Activated naive CD4-positive, alpha-beta T cell treated with anti-CD3 and anti-CD28 coated beads, Interleukin-2, amount 50 U/mL, for 24 hours (primary cell): ENCODE data around the gene SHISA5.

Experiments used
- H3K27ac Mint-ChIP-seq: one replicate; pipeline ENCODE4 v1.8.0; 2021; ENCODE audit warnings: mild to moderate bottlenecking, mixed read lengths
- H3K27me3 Mint-ChIP-seq: one replicate; pipeline ENCODE4 v1.8.0; 2021; ENCODE audit warnings: mixed read lengths
- H3K36me3 Mint-ChIP-seq: one replicate; pipeline ENCODE4 v1.8.0; 2021; ENCODE audit warnings: mixed read lengths
- H3K4me1 Mint-ChIP-seq: one replicate; pipeline ENCODE4 v1.8.0; 2021; ENCODE audit warnings: mixed read lengths
- H3K4me3 Mint-ChIP-seq: one replicate; pipeline ENCODE4 v1.8.0; 2021; ENCODE audit warnings: mild to moderate bottlenecking, mixed read lengths
- H3K9me3 Mint-ChIP-seq: one replicate; pipeline ENCODE4 v1.8.0; 2021; ENCODE audit warnings: mixed read lengths

The SHISA5 gene

DNA sequence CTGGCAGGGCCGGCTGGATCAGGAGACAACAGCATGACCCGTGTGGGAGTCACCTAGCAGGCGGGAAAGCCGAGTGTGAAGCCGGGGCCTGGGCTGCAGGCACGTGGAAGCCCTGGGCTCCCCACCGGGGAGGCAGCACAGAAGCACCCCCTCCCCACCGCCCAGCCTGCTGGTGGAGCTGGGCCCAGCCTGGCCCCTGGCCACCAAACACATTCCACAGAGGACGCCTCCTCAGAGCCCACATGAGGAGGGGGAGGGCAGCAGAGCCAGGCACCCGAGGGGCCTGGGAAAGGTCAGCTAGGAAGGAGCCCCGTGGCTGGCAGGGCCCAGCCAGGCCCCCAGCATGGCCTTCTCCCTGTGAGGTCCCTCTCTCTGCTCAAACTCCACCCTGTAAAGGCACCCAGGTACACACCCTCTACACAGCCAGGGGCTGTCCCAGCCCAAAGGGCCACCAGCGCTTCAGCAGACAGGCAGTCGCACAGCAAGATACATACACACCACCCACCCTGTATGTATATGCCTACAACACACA is 78.6 kb downstream of the SHISA5 start:
- Mint-ChIP-seq H3K27me3 (no peaks in the 10 kb centered on the region), H3K9me3 (no peaks in the 10 kb centered on the region), H3K27ac (no peak overlapping the region), H3K36me3 (no peaks in the 10 kb centered on the region), H3K4me1 (no peaks in the 10 kb centered on the region), H3K4me3 (no peak overlapping the region)

DNA sequence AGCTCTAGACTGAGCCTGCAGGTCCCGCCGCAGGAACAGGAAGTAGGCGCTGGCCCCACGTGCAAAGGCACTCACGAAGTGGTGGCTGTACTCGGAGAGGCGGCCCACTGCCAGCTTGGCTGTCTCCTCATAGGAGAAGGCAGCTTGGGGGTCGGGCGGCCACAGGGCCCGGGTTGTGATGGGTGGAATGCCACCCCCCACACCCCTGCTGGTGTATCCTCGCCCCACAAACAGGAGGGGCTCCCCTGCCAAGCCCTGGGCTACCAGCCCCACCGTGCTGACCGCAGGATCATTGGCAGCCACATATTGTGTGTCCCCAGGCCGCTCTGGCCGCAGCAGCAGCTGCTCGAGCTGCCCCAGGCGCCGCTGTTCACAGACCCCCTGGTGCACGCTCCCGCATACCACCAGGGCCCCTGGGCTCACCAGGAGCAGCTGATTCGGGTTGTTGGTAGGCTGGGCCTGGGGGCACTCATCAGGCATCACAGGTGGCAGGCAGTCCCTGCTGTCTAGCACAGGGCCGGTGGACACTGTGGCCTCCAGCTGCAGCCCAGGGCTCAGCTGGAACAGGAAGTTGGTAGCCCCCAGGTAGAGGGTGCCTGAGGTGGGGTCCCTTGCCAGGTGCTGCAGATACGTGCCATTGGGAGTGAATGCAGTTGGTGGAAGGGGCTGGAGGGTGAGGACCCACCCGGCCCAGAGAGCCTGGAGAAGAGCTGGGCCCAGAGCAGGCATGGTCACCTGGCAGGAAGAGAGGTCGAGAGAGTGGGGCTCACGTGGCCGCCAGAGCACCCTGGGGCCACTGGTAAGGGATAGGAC is 79.9 kb downstream of the SHISA5 start:
- Mint-ChIP-seq H3K36me3 (no peaks in the 10 kb centered on the region), H3K4me1 (no peaks in the 10 kb centered on the region), H3K9me3 (no peaks in the 10 kb centered on the region), H3K4me3 (no peak overlapping the region), H3K27me3 (no peaks in the 10 kb centered on the region), H3K27ac (no peak overlapping the region)

DNA sequence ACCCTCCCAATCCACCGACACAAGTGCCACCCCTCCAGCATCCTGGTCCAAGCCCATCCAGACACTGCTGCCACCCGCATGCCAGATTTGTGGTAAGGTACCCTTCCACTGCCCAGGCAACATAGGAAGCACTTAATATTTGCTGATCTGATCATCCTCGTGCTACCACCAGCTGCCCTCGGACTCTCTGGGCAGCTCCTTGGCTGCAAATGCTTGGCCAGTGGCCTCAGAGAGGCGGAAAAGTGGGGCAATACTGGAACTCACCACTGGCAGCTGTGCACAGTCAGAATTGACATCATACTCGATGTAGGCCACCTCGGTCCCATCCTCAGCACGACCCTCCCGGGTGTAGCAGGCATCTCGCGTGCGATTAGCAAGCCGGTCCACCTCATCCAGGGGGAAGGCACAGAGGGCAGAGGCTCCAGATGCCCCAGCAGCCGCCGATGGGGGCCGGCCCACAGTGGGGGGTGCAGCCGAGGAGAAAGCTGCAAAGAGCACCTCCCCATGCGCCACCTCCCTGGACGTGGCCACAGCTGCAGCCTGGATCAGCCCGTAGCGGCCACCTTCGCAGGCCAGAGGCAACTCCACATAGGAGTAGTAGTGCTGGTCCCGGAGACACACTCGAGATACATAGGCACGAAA is 80.6 kb downstream of the SHISA5 start:
- Mint-ChIP-seq H3K27ac (no peak overlapping the region), H3K36me3 (no peaks in the 10 kb centered on the region)

DNA sequence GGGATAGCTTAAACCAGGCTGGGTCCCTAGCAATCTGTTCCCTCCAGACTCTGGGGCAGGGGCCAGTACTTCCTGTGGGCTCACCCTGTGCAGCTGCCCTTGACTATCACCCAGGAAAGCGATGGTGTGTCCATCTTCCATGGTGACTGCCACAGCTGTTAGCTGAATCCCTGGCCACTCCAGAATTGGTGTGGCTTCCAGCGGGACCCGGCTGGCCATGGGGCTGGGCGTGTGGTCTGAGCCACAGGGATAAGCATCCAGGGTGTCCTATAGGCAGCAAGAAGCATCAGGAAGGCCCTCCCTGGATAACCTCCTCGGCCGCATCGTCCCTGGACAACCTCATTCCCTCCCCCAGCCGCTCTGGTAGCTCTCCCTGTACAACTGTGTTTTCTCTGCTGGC is 81.3 kb downstream of the SHISA5 start:
- H3K27ac Mint-ChIP-seq, result no peak overlapping the region
- H3K4me3 Mint-ChIP-seq, result no peak overlapping the region
- no peaks in the 10 kb centered on the region for H3K36me3 Mint-ChIP-seq
- no peaks in the 10 kb centered on the region for H3K4me1 Mint-ChIP-seq
- no peaks in the 10 kb centered on the region for H3K9me3 Mint-ChIP-seq
- H3K27me3 Mint-ChIP-seq, result no peaks in the 10 kb centered on the region

More for the DNA sequence above, 80.6 kb downstream of the SHISA5 start:
- Mint-ChIP-seq H3K4me1 (no peaks in the 10 kb centered on the region), H3K9me3 (no peaks in the 10 kb centered on the region), H3K4me3 (no peak overlapping the region), H3K27me3 (no peaks in the 10 kb centered on the region)

DNA sequence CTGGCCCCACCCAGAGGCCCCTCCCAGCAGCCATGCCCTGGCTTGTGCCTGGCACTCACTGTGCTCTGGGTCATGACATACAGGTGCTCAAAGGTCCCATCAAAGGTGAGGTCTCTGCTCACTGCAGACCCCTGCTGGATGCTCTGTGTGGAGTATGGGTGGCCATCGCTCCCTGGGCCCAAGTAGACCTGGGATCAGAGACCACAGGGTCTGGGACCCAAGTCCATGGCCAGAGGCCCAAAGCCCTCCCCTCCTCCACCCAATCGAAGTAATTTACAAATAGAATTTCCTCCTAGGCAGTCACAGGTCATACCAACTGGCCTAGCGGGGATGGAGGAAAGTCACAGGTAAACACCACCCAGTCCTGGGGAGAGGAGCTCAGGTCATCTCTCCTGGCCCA is 81.7 kb downstream of the SHISA5 start:
- H3K27ac Mint-ChIP-seq, result no peak overlapping the region
- no peak overlapping the region for H3K4me3 Mint-ChIP-seq
- H3K27me3 Mint-ChIP-seq, result no peaks in the 10 kb centered on the region

DNA sequence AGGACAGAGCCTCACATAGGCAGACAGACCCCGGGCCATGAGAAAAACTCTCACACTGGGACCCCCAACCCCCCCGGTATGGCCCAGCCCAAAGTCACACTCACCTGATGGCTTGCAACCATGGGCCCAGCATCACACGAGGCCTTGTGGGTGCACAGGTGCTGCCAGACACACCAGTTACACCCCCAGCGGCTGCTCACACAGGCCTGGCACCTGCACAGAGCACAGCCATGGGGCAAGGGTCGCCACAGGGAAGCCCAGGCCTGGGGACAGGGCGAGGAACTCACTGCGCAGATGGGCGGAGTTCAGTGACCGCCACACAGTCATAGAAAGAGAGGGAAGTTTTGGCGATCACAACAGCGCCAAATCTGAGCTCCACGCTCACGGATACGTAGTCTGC is 83.4 kb downstream of the SHISA5 start:
- no peak overlapping the region for H3K4me3 Mint-ChIP-seq
- no peaks in the 10 kb centered on the region for H3K9me3 Mint-ChIP-seq
- H3K4me1 Mint-ChIP-seq, result no peaks in the 10 kb centered on the region
- H3K27ac Mint-ChIP-seq, result no peak overlapping the region
- no peaks in the 10 kb centered on the region for H3K36me3 Mint-ChIP-seq
- no peaks in the 10 kb centered on the region for H3K27me3 Mint-ChIP-seq

More for the DNA sequence above, 81.7 kb downstream of the SHISA5 start:
- H3K4me1 Mint-ChIP-seq, result no peaks in the 10 kb centered on the region
- no peaks in the 10 kb centered on the region for H3K36me3 Mint-ChIP-seq
- no peaks in the 10 kb centered on the region for H3K9me3 Mint-ChIP-seq

DNA sequence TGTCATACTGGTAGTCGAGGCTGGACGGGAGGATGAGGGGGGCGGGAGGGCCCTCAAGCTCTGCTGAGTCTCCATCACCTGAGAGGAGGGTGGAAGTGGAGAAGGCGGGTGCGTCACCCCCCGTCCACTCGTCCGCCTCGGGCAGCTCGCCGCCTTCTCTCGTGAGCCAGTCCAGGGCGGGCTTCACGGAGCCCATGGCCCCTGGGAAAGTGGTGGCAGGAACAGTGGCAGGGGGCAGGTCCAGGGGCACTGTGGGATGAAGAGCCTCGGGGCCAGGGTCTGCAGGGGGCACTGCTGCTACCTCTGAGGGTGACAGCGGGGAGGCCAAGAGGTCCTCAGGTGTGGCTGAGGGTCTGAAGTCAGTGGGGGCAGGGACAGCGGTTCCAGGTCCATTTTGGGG is 84.4 kb downstream of the SHISA5 start:
- no peaks in the 10 kb centered on the region for H3K9me3 Mint-ChIP-seq
- no peak overlapping the region for H3K4me3 Mint-ChIP-seq
- H3K27me3 Mint-ChIP-seq, result no peaks in the 10 kb centered on the region
- H3K36me3 Mint-ChIP-seq, result no peaks in the 10 kb centered on the region
- no peak overlapping the region for H3K27ac Mint-ChIP-seq
- no peaks in the 10 kb centered on the region for H3K4me1 Mint-ChIP-seq

DNA sequence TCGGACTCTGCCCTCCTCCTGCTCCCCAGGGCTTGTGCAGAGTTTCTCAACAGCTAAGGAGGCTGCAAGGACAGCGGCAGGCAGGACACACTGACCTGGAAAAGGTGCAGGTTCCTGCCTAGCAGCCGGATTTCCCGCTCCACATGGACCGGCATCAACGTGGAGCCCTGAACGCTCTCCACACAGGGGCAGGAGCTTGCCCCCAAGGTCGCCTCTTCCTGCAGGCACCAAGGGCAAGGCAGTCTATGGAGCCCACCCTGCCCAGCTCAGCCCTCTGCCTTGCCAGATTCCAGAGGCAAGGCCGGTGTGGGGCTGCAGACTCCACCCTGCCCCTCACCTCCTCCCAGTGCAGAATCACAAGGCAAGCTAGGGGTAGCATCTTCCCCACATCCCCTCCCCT is 84.8 kb downstream of the SHISA5 start:
- Mint-ChIP-seq H3K36me3 (no peaks in the 10 kb centered on the region), H3K4me3 (no peak overlapping the region), H3K27me3 (no peaks in the 10 kb centered on the region), H3K9me3 (no peaks in the 10 kb centered on the region), H3K27ac (no peak overlapping the region), H3K4me1 (no peaks in the 10 kb centered on the region)

DNA sequence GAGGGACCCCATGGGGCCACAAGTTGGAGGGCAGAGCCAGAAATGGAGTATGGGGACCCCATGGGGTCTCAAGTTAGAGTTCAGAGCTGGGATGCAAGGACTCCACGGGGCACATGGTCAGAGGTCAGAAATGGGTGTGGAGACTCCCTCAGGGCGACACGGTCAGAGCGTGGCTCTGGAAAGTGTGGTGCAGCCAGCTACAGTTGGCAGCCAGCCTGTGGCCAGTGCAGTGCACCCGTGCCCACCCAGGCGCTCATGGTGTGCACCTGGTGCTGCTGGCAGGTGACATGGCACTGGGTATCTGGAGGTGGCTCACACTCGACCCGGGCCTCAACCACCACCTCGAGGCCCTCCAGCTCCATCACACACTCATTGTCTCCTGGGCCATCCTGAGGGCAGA is 85.3 kb downstream of the SHISA5 start:
- Mint-ChIP-seq H3K27ac (no peak overlapping the region), H3K9me3 (no peaks in the 10 kb centered on the region)

DNA sequence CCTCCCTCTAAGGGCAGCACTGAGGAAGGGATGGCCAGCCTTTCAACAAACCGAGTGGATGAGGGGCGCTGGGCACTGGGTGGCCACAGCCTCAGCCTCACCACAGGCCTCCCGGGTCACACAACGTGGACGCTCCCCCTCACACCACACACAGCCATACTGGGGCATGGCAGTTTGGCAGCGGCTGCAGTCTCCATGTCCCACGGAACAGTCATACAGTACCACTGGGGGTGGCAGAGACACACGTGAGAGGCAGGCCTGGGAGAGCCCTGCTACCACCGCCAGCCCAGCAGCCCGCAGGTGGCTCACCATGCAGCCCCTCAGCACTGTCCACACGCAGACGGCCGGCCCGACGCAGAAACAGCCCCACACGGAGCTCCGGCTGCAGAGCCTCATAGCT is 85.8 kb downstream of the SHISA5 start:
- H3K4me3 Mint-ChIP-seq, result no peak overlapping the region
- H3K27ac Mint-ChIP-seq, result no peak overlapping the region
- H3K27me3 Mint-ChIP-seq, result no peaks in the 10 kb centered on the region
- no peaks in the 10 kb centered on the region for H3K36me3 Mint-ChIP-seq
- H3K9me3 Mint-ChIP-seq, result no peaks in the 10 kb centered on the region
- H3K4me1 Mint-ChIP-seq, result no peaks in the 10 kb centered on the region

More for the DNA sequence above, 85.3 kb downstream of the SHISA5 start:
- H3K36me3 Mint-ChIP-seq, result no peaks in the 10 kb centered on the region
- no peaks in the 10 kb centered on the region for H3K4me1 Mint-ChIP-seq
- H3K27me3 Mint-ChIP-seq, result no peaks in the 10 kb centered on the region
- no peak overlapping the region for H3K4me3 Mint-ChIP-seq
